Neural cell (in vitro differentiated cells): ENCODE measurements around the gene HOXC13. TPM values are rescaled to one million over a fixed set of nuclear protein-coding genes. Genes with fewer than 3 reads are reported as not detected.

Experiments
- H2AFZ ChIP-seq: fragments of 200-600, 300-800 bp; sonication (generic), shearing (Covaris generic); 2 replicates; pipeline ENCODE4 v1.6.0; 2014; ENCODE audit warnings: low read depth, mild to moderate bottlenecking, antibody characterized with exemption, low read length, moderate library complexity
- H3F3A ChIP-seq: fragments of 200-600 bp; shearing (Covaris generic); 2 replicates; pipeline ENCODE4 v1.6.1; 2016; ENCODE audit warnings: mild to moderate bottlenecking, moderate library complexity, mixed read lengths, antibody characterized with exemption, low read length; ENCODE audit not compliant: insufficient read depth, poor library complexity, severe bottlenecking
- H3K27ac ChIP-seq: fragments of 200-600, 300-800 bp; sonication (generic), shearing (Covaris generic); 2 replicates; pipeline ENCODE4 v1.5.1; 2014; ENCODE audit warnings: mild to moderate bottlenecking, low read length, moderate library complexity
- H3K27me3 ChIP-seq: fragments of 300-800, 200-600 bp; sonication (generic), shearing (Covaris generic); 2 replicates; pipeline ENCODE4 v1.6.0; 2014; ENCODE audit warnings: mild to moderate bottlenecking, low read depth, low read length, moderate library complexity; ENCODE audit not compliant: insufficient read depth
- H3K36me3 ChIP-seq: fragments of 300-800, 200-600 bp; sonication (generic), shearing (Covaris generic); 2 replicates; pipeline ENCODE4 v1.5.1; 2014; ENCODE audit warnings: mild to moderate bottlenecking, antibody characterized with exemption, low read length, moderate library complexity; ENCODE audit not compliant: insufficient read depth
- H3K4me2 ChIP-seq: fragments of 300-800, 200-600 bp; sonication (generic), shearing (Covaris generic); 2 replicates; pipeline ENCODE4 v1.6.0; 2014; ENCODE audit warnings: mild to moderate bottlenecking, low read length
- H3K4me3 ChIP-seq: fragments of 300-800, 200-600 bp; sonication (generic), shearing (Covaris generic); 2 replicates; pipeline ENCODE4 v1.5.1; 2014; ENCODE audit warnings: mild to moderate bottlenecking, low read length, moderate library complexity
- H3K79me2 ChIP-seq: fragments of 200-600 bp; shearing (Covaris generic); replicated peaks from 2 replicates; pipeline ENCODE4 v1.6.0; 2014; ENCODE audit warnings: mild to moderate bottlenecking, low read length, moderate library complexity; ENCODE audit not compliant: insufficient read depth
- H3K9ac ChIP-seq: fragments of 300-800, 200-600 bp; sonication (generic), shearing (Covaris generic); 2 replicates; pipeline ENCODE4 v1.6.1; 2016; ENCODE audit warnings: mild to moderate bottlenecking, low read length, mixed read lengths
- H3K9me2 ChIP-seq: fragments of 200-600 bp; shearing (Covaris generic); 2 replicates; pipeline ENCODE4 v1.6.1; 2016; ENCODE audit warnings: mild to moderate bottlenecking, low read length, mixed read lengths; ENCODE audit not compliant: insufficient read depth
- H3K9me3 ChIP-seq: fragments of 200-600, 300-800 bp; sonication (generic), shearing (Covaris generic); 2 replicates; pipeline ENCODE4 v1.6.1; 2016; ENCODE audit warnings: mild to moderate bottlenecking, mixed run types, low read length, moderate library complexity, mixed read lengths
- H4K20me1 ChIP-seq: fragments of 200-600 bp; shearing (Covaris generic); 2 replicates; pipeline ENCODE4 v1.6.1; 2016; ENCODE audit warnings: mild to moderate bottlenecking, mixed run types; ENCODE audit not compliant: insufficient read depth
- CTCF ChIP-seq: fragments of 450-650 bp; IDR thresholded peaks from 2 replicates; pipeline ENCODE4 v1.5.1; 2014; ENCODE audit warnings: antibody characterized with exemption, mild to moderate bottlenecking, moderate library complexity; ENCODE audit not compliant: poor library complexity, severe bottlenecking
- EP300 ChIP-seq: fragments of 450-650 bp; conservative IDR thresholded peaks from 2 replicates; pipeline ENCODE4 v1.6.1; 2014; ENCODE audit warnings: antibody characterized with exemption, mild to moderate bottlenecking, moderate library complexity; ENCODE audit not compliant: poor library complexity, severe bottlenecking
- EZH2 ChIP-seq: fragments of 200-600, 300-800 bp; shearing (Covaris generic), sonication (generic); IDR thresholded peaks from 2 replicates; pipeline ENCODE4 v1.6.1; 2014; ENCODE audit warnings: antibody characterized with exemption, low read length, borderline replicate concordance, mild to moderate bottlenecking; ENCODE audit not compliant: insufficient read depth, poor library complexity, severe bottlenecking
- MXI1 ChIP-seq: fragments of 450-650 bp; conservative IDR thresholded peaks from 2 replicates; pipeline ENCODE4 v1.6.1; 2014; ENCODE audit warnings: antibody characterized with exemption, mild to moderate bottlenecking; ENCODE audit not compliant: poor library complexity, severe bottlenecking
- POLR2AphosphoS5 ChIP-seq: IDR thresholded peaks from 2 replicates; pipeline ENCODE4 v1.6.1; 2012
- RAD21 ChIP-seq: fragments of 450-650 bp; conservative IDR thresholded peaks from 2 replicates; pipeline ENCODE4 v1.6.1; 2014; ENCODE audit warnings: antibody characterized with exemption, mild to moderate bottlenecking, moderate library complexity
- REST ChIP-seq: IDR thresholded peaks from 2 replicates; pipeline ENCODE4 v1.6.1; 2012; ENCODE audit warnings: borderline replicate concordance
- SMC3 ChIP-seq: fragments of 450-650 bp; conservative IDR thresholded peaks from 2 replicates; pipeline ENCODE4 v1.6.1; 2014; ENCODE audit warnings: antibody characterized with exemption, mild to moderate bottlenecking, moderate library complexity; ENCODE audit not compliant: poor library complexity
- TAF1 ChIP-seq: IDR thresholded peaks from 2 replicates; pipeline ENCODE4 v1.6.1; 2012; ENCODE audit warnings: low read depth
- polyA plus RNA-seq: library from polyadenylated mRNA; depleted of rRNA; stranded (reverse); fragments of >200 nt; gene quantifications from 2 replicates; pipeline ENCODE4 v1.2.3, GENCODE V29; 2014

HOXC13 gene
- polyA plus RNA-seq, 1 donor from 2014 or later: not detected

GRCh38 chr12:53942467-53942997 lies 3.9 kb downstream of the HOXC13 start:
- Histone ChIP-seq H3K9ac (no peak overlapping the region), H3K9me3 (no peaks in the 10 kb centered on the region), H3K4me3 (no peak overlapping the region), H3K4me2 (no peak overlapping the region), H3K27ac (no peak overlapping the region), H3K9me2 (no peaks in the 10 kb centered on the region), H3K27me3 (peaks cover 100% of the 10 kb centered on the region), H3K79me2 (no peaks in the 10 kb centered on the region), H3F3A (no peaks in the 10 kb centered on the region), H4K20me1 (no peaks in the 10 kb centered on the region), H3K36me3 (no peaks in the 10 kb centered on the region), H2AFZ (no peak overlapping the region)
- TF ChIP-seq SMC3 (no peak), TAF1 (no peak), EP300 (no peak), REST (no peak), MXI1 (no peak), POLR2AphosphoS5 (no peak), EZH2 (no peak), CTCF (no peak), RAD21 (no peak)

- H3K36me3 ChIP-seq: no peaks in the 10 kb centered on the region
- no peaks in the 10 kb centered on the region for H4K20me1 ChIP-seq
- H3K9me3 ChIP-seq: no peaks in the 10 kb centered on the region
- no peak overlapping the region for H3K4me3 ChIP-seq
- no peaks in the 10 kb centered on the region for H3K9me2 ChIP-seq
- no peak overlapping the region for H3K27ac ChIP-seq
- TF ChIP-seq CTCF (no peak), EP300 (no peak), RAD21 (no peak), MXI1 (no peak), POLR2AphosphoS5 (no peak), SMC3 (no peak), TAF1 (no peak), REST (no peak), EZH2 (no peak)
- peaks cover 100% of the 10 kb centered on the region for H3K27me3 ChIP-seq
- H3K4me2 ChIP-seq: no peak overlapping the region
- H3F3A ChIP-seq: no peaks in the 10 kb centered on the region
- no peak overlapping the region for H3K9ac ChIP-seq
- no peak overlapping the region for H2AFZ ChIP-seq
- H3K79me2 ChIP-seq: no peaks in the 10 kb centered on the region
Measured at GRCh38 chr12:53944209-53944608, 5.6 kb downstream of the HOXC13 start.
